GM10847 (cell line): ENCODE data around the gene HID1.

Experiments
- POLR2A ChIP-seq: IDR thresholded peaks from 2 replicates; pipeline ENCODE4 v1.6.1; 2011; ENCODE audit not compliant: insufficient read length; ENCODE audit errors: extremely low read depth

HID1 gene, protein sequence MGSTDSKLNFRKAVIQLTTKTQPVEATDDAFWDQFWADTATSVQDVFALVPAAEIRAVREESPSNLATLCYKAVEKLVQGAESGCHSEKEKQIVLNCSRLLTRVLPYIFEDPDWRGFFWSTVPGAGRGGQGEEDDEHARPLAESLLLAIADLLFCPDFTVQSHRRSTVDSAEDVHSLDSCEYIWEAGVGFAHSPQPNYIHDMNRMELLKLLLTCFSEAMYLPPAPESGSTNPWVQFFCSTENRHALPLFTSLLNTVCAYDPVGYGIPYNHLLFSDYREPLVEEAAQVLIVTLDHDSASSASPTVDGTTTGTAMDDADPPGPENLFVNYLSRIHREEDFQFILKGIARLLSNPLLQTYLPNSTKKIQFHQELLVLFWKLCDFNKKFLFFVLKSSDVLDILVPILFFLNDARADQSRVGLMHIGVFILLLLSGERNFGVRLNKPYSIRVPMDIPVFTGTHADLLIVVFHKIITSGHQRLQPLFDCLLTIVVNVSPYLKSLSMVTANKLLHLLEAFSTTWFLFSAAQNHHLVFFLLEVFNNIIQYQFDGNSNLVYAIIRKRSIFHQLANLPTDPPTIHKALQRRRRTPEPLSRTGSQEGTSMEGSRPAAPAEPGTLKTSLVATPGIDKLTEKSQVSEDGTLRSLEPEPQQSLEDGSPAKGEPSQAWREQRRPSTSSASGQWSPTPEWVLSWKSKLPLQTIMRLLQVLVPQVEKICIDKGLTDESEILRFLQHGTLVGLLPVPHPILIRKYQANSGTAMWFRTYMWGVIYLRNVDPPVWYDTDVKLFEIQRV

DNA sequence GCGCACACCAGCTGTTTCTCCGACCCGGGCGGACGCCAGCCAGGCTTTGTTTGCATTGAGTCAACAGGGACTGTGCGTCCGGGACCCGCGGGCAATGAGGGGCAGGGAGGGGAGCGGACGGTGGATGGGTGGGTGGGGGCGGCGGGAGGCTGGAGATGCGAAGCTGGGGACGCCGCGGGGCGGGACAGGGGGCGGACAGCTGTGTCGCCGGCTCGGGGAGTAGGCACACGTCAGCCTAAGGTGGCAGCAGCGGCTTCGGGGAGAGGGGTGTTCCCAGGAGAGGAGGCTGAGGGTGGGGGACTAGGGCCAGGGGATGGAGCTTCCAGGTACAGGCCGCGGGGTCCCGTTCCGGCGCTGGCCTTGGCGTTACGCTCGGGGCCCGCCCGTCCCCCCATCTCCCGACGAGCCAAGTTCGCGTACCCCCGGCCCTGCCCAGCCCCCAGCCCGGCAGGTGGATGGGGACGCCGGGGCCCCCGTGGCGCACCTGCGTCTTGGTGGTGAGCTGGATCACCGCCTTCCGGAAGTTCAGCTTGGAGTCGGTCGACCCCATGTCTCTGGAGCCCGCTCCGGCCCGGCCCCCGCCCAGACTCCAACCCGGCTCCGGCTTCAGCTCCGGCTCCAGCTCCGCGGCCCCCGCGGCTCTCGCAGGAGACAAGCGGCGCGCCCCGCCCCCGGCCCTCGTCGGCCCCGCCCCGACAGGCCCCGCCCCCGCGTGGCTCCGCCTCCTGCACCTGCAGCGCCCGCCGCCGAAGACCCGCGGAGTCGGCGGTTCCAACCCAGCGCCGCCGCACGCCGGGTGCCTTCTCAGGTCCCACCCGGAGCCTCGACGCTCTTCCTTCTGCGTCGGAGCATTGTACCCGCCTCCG lies at the start of gene HID1:
HID1 (minus strand) TSS at position 653 of the 866 bp plus-strand sequence; CDS start at position 550, 103 bp downstream.
- TF ChIP-seq POLR2A, result no peak

DNA sequence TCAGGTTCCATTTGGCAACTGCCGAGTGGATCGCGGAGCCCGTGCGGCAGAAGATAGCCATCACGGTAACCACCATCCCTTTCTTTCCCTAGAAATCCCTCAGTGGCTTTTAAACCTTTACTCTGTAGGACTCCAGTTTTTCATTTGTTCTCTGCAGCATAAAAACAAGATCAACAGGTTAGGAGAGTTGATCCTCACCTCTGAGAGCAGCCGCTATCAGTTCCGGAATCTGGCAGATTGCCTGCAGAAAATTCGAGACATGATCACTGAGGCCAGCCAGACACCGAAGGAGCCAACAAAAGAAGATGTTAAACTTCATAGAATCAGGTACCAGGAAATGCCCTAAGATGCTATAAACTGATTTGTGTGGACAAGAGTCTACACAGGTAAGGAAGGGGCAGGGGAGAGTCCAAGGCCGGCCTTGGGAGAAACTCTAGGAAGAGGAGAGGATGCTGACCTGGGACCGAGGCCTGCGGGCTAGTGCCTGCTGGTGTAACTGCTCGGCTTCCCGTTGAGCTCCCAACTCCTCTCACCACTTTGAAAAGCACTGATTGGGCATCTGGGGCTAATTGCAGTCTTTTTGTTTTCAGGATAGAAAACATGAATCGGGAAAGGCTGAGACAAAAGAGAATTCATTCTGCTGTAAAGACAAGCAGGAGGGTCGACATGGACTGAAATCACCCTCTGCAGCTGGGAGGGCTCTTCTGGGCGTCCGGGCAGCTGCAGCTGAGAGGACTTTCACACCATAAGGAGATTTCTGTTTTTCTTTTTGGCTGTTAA lies 48.0 kb upstream of the HID1 start:
- no peak for TF ChIP-seq POLR2A

DNA sequence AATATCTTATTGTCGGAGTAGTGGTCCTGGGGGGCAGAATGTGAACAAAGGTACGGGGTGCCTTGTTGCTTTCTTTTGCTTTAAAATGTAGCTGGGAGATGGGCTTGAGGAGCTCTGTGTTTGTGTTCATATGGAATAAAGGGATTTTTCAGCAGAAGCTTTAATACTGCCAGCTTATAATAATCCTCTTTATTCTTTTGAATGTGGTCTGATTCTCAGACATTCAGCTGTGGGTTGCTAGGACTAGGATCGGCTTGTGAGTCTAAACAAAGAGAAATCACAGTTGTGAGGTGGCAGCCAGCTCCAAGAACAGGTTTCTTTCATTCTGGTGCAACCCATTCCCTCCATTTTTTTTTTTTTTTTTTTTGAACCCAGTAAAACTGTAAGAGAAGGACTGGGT lies 47.2 kb upstream of the HID1 start:
- TF ChIP-seq POLR2A, result no peak

DNA sequence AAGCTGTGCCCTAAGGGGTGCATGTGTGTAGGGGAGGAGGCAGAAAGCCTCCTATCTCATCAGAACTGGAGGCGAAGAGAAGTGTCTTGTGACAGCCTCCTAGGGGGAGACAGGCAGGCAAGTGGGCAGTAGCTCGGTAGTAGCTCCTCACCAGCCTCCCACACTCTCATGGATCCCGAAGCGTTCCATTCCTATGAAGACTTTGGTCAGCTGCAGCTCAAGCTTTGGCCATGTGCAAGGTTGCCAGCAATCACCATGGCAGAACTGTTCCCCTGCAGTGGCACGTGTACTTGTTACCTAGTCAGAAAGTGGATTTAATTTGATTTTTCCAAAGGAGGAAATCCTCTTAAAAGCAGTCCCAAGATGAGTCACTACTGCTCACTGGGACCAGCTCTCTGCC lies 46.6 kb upstream of the HID1 start:
- no peak for TF ChIP-seq POLR2A

DNA sequence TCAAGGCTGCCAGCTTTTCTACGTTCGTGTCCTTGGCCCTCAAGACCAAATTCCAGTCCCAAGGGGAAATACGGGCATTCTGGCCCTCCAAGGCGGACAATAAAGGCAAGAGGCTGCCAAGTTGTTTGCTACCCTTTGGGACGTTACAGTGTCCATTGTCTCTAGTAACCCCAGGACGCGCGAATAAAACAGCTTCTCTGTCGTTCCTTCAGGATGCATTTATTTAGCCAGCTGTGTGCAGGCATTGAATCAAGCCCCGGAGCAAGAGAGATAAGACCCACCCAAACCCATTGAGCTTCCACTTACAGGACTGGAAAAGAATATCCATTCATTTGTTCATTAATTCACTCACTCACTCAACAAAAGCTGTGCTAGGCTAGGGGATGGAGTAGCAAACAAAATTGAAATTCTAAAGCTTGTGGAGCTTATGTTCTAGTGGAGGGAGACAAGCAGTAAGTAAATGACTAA lies 40.6 kb upstream of the HID1 start:
- TF ChIP-seq POLR2A, result no peak

DNA sequence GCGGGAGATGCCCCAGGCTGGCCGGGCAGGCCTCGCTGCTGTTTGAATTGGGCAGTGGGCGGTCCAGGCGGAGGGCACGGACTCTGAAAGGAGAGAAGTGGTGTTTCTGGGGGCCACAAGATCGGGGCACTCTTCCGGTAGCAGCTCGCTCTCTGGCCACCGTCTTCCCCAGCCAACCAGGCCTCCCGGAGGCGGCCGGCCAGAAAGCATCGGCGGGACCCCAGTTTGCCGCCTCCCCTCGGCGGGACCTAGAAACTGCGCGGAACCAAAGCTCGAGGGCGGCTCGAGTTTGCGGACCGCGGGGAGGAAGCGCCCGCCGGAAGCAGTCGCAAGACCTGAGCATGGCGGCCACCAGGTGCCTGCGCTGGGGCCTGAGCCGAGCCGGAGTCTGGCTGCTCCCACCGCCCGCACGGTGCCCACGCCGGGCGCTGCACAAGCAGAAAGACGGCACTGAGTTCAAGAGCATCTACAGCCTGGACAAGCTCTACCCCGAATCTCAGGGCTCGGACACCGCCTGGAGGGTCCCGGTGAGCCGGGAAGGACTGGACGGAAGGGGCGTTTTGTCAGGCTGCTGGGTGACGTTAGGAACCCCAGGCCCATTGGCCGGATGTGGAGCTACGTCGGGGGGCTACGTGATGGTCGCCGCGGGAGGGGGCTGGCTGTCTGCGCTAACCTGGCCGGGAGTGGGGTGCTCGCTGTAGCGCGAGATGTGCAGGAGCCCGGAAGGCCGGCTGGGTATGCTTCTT lies 40.0 kb upstream of the HID1 start, which contains the start of gene MRPL58:
MRPL58 (plus strand) TSS at position 325 of the 746 bp plus-strand sequence; CDS start at position 342, 17 bp downstream.
- peak; percentile 74 for TF ChIP-seq POLR2A

DNA sequence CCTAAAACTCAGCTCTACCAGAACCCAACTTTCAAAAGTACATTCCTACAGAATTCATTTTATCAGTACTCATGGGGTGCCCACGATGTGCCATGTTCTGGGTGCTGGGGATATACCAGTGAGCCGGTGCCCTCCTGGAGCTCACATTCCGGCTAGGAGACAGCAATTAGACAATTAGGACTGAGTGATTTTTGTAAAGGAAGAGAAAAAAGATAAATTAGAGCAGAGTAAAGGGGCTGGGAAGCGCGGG lies 39.5 kb upstream of the HID1 start:
- TF ChIP-seq POLR2A, result no peak

DNA sequence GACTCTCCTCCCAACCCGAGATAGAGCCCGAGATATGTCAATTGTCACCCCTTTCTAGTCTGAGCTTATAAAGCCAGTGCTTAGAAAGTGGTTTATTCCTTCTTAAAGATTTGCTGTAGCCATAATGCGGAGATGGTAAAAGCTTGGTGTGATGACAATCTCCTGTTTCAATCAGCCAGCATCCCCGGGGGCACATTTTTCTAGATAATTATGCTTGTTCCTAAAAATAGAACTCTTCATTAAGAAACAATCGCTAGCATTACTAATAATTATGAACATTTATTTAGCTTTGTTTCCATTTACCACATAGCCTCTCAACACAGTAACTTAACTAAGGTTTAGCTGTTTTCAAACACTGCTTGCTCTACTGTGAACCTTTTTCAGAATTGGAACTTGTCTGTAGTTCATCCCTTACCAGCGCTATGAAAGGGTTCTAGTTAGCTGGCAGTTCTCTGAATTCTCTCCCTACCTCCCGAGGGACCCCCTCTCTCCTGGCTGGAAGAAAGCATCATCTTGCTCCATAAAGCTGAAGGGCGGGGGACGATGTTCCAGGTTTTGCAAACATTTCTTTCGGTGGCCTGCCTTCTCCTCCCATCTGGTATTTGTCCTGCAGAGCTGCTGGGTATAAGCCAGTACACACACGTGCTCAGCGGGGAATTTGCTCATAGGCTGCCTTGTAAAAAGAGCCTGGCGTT lies 39.0 kb upstream of the HID1 start:
- TF ChIP-seq POLR2A, result no peak

DNA sequence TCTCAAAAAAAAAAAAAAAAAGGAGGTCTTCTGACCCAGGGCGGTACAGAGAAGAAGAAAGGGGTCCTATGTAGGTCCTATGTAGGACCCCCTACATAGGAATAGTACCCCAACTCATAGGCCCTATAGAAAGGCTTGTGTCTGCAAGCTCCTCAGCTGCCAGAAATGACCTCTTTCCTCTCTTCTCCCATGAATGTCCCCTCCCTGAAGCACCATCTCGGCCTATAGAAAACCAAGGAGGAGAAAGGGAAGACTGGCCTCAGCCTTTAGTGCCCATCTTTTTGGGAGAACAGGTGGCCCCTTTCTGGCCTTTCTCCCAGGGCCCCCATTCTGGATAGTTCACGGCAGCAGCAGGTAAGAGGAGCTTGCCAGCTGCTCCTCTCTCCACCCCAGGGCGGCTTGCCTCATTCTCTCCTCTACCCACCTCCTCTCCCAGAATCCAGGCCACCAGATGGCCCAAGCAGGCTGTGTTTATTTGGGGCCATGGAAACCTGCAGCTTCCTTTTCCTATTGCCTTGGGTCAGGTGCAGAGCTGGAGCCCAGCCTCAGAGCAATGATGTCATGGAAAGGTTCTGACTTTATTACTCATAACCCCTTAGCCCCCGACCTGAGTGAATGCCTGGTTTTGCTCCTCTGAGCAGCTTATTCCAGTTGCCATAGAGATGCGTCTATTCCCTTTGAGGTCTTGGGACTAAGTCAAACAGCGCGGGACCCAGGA lies 38.3 kb upstream of the HID1 start:
- no peak for TF ChIP-seq POLR2A

DNA sequence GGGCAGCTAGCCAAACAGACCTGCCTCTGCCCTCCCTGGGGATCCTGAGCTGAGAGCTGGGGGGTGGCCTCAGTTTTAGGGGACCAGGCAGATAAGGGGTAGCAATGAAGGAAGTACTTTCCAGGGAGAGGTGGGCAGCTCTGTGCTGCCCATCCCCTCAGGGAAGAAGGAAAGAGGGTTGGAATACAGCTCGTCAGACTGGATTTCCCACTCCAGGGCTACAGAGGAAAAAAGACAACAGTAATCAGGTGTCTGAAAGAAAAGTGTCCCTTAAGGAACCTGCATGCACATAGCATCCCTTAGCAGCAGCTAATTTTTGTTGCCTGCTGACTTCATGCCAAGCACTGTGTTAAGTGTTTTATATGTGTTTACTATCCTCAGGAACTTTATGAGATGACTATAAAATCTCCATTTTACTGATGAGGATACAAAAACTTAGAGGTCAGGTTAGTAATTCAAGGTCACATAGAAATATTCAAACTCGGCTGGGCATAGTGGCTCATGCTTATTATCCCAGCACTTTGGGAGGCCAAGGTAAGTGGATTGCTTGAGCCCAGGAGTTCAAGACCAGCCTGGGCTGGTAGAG lies 36.7 kb upstream of the HID1 start:
- no peak for TF ChIP-seq POLR2A

DNA sequence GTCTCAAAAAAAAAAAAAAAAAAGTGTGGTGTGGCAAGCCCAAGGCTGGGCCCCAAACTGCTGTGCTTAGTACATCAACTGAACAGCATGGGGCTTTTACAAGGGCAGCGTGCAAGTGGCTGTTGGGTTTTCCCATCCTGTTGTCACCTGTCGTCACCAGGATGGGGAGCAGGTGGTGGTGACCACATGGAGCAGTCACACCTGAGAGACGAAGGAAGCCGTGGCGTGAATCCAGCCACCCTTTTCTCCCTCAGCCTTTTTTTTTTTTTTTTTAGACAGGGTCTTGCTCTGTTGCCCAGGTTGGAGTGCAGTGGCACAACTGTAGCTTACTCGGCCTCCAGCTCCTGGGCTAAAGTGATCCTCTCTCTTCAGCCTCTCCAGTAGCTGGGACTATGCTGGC lies 35.8 kb upstream of the HID1 start:
- TF ChIP-seq POLR2A, result no peak

DNA sequence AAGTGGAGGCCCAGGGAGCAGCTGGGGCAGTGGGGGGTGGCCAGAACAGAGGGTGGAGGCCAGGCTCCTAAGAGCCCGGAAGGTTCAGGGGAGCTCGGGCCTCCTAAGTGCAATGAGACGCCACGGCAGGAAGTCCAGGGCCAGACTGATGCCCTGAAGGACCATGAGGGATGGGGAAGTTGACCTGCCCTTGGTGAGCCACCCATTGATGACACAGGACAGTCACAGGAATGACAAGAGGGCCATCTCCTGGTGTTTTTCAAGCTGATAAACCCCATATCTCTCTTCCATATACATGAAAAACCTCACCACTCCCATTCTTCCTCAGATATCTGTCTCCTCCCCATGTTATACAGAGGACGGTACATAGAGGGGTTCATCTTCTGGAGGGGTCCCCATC lies 34.1 kb upstream of the HID1 start:
- TF ChIP-seq POLR2A, result no peak
